Stimulated activated CD4-positive, alpha-beta T cell treated with anti-CD3 and anti-CD28 coated beads, Interleukin-2, amount 100 ng/mL, for 24 hours (primary cell): ENCODE results near the gene IMMP2L.
"Not testable (repeated sequence)": the region's sequence is repeated elsewhere in the genome, so short reads cannot be mapped to it uniquely, and the experiment has no call there.

ENCODE experiments used
- DNase-seq, 2 donors: peaks; one replicate each; pipeline ENCODE4 v3.0.0-alpha.2; 2020

Gene IMMP2L

DNA sequence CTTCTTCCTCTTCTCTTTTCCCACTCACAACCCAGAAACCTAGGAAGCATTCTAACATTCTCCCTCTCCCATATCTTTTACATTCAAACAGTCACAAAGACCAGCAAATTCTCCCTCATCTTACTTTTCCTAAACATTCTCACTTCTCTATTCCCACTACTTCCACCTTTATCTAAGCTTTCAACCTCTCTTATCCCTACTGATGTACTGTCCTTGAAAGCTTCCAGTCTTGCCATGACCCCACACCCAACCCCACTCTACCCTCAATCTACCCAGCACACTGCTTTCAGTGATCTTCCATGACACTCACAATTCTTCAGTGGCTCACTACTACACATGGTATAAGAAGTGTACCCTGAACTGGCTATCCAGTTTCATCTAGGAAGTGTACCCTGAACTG, 5.3 kb downstream of the IMMP2L start:
- no peak for DNase-seq

DNA sequence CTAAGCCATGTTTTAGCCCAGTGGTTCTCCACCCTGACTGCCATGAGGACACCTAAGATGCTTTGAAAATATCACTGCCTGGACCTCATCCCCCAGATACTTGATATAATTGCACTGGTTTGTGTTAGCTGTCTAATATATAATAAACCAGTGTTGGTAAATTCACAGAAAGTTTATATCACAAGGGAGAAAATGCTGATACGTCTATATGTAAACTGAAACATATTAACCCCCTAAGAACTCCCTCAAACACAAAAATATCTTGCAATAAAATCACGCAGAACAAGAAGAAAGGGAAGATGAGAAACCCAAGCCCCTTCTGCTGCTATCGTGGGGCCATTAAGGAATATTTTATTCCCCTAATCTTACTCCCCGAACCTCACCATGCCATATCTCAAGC, 8.2 kb downstream of the IMMP2L start:
- no peak for DNase-seq

DNA sequence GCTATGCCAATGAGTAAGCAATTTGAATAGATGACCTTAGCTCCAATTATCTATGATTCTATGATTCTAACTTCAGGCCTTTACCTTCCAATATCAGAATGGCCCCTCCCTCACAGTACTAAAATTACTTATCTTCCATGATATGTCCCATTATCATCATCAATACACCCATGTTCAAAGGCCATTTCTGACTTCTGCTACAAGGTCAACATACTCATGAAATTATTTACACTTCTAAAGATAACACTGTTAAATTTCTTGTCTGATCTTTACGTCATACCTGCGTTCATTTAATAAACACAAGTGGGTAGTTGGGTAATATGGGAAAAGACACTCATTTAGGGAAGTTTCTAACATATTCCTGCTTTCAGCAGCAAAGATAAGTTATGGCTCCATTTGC, 21.2 kb downstream of the IMMP2L start:
- no peak for DNase-seq

DNA sequence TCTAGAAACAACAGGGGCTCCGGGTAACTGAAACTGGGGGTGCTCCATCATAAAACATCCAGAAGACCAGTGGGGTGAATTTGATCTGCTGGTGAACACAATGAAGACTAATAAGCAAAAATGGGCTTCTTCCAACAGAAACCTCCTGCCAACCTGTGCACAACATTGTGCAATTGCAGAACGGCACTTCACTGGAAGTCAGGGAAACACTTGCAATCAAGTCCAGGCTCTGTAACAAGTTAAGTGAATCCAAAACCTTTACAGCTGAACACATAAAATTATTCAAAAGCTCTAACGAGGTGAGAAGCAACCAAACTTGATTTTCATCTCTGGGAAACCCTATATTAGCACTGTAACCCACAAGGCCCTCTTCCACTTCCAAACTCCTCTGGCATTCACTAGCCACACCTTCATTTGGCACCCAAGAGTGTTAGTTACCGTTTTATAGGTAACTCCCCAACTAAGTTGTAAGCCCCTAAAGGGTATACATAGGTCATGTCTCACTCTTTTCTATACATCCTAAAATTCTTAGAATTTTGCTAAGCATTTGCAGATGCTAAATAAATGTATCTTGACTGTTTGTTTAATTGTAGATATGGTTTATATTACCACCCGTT, 22.0 kb downstream of the IMMP2L start:
- no peak for DNase-seq

DNA sequence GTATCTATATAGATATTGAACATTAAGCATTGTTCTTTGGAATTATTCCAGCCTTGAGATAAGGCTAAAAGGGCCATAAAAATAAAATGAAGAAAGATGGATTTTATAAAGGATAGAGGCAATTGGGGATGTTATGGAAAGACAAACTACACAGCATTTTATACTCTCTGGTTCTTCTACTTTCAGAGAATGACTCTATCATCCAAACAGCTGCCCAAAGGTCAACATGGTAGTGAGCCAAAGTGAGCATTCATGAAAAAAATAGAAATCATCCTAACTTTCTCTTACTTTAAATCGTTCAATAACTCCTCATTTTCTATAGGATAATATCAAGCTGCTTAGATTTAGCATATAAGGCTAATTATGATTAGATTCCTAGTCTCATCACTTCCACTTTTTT, 25.2 kb downstream of the IMMP2L start:
- DNase-seq = no peak

DNA sequence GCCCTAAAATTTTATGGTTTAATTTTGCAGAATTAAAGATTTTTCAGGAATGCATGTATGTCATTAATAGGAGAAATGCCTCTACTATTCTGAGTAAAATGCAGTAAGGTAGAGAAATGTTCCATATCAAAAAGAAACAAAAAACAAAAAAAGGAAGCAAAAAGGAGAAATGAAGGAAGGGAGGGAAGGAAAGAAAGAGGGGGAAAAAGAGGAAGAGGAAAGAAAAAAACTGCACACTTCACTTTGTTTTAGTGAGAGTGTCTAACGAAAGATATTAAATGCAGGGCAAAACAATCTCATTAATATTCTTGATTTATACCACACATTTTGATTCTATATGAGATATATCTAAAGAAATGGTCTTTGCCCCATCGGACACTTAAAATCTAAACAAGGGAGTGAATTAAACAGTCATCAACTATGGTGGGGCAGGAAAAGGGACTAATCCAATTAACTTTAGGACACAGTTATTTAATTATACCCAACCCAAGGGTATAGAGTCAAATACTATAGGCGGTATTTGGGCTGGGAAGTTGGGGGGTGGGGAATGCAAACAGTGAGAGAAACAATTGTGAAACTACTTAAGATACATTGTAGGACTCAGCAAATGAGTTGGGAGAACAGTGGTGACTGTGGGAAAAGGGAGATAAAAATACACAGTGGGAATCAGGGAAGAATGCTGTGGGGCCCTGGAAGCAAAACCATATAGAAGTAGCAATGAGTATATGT, 27.0 kb downstream of the IMMP2L start:
- DNase-seq = no peak

DNA sequence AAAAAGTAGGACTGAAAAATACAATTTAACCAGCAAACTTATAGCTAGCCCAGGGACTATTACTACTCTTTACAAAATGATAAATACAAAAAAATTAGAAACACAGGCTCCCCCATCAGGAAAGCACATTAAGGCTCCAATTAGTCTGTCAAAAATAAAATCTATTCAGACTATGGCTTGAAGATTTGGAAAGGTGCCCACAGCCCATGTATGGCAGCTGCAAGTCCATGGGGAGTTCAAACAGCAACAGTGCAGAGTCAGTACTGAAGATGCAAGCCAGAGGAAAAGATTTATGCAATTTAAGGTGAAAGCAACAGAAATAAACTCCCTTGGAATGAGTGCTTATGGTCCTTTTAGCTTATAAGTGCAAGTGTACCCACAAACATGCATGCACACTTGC, 29.7 kb downstream of the IMMP2L start:
- no peak for DNase-seq

DNA sequence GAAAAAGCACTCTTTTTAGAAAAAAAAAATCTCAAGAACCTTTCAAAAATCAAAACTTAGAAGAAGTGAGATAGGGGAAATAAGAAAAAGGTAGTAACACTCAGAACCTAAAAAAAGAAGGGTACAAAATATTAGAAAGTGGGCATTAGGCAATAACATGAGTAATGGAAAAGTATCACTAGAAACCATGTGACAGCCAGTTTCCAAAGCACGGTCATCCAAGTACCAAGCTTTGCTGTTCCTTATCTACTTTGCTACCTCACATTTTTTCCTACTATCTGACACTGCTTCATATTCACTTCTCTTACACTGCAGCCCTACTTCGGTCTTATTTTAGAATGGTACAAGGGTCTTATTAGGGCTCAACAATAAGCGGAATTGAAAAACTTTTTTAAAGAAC, 30.3 kb downstream of the IMMP2L start:
- no peak for DNase-seq

DNA sequence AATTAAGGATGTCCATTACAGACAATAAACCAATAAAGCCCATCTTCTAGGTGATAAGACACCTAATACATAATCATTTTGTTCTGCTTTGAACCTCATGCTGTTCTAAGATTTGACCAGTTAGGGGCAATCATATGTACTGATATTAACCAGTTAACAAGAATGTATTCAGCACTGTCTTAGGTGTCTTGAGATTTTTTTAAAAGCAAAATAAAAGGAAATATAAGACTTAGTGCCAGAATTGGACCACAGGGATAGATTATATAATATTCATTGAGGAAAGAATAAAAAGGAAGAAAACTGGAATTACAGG, 32.0 kb downstream of the IMMP2L start:
- no peak for DNase-seq

DNA sequence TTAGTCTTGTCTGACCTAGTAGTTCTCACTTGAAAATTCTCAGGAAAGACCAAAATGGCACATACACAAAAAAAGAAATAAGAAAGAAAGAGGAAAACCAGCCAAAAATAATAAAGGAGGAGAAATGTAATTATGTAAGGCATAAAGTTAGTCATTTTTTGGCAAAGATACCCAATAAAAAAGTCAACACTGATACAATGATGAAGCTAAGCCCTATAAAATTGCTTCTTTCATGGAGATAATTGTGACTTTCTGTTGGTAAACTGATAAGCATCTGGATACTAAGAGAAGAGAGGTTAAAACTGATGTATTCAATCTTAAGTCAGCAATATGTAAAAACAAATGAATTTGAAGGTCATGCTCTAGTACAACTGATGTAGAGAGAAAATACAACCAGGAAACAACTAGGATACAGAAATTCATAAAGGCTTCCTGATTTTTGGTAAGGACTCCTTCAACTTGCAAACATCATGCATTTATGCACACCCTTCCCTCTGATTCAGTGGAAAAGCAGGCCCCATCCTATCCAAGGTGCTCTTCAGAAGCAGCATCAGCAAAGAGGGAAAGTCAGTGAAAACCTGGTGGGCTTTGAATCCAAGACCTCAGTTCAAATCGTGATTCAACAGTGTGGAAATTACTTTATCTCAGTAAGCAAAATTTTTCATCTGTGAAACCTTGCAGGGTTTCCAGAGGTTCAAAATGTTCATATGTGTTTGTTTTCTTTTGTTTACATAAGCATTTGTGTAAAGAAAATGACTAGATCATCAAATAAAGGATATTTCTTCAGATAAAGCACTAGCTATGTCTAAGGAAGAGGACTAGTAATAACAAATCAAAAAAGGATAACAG, 32.6 kb downstream of the IMMP2L start:
- DNase-seq = no peak

DNA sequence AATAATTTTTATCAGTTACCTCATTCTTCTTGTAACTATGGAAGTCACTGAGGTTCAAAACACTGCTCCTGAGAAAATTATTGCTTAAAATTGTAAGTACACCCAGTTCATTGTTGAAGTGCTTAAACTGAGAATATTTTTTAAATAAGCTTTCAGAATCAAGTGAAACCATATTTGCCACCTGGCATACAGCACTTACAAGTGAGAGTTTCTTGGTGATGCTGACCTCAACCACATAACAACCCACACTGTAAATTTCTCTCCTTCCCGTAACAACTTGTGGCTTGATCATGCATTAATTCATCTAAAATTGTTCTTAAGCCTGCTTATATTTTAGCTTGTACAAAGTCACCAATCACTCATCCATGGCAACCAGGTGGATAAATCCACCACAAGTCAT, 34.0 kb downstream of the IMMP2L start:
- no peak for DNase-seq

DNA sequence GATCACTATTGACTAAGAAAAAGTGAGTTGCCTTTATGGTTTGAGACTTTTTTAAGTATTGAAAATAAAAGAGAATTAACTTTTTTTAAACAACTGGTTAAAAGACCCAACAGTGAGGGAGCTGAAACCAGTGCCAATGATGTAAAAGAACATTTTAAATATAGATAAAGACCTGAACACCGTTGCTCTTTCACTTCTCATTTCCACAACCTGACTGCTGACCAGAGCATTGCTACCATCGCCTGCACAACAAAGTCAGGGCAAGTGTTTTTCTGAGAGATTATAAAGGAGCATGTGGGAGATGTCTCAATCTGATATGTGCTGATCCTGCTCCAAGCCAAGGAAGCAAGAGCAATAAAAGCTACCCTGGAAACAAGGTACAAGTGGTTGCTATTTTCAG, 34.7 kb downstream of the IMMP2L start:
- DNase-seq = no peak

DNA sequence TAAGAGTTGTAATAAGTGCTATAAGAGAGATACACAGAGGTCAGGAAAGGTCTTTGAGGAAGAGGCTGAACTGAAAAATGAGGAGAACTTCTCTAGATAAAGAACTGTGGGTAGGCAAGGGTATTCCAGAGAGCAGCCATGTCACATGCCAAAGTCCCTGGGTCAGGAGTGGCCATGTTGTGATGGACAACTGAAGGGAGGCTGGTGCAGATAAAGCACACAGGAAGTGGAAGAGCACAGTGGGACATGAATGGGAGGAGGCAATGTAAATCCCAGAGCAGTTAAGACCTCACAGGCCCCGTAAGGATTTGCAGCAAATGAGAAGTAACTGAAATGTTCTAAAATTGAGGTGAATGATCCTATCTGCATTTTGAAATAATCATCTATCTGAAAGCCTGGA, 37.2 kb downstream of the IMMP2L start:
- no peak for DNase-seq

DNA sequence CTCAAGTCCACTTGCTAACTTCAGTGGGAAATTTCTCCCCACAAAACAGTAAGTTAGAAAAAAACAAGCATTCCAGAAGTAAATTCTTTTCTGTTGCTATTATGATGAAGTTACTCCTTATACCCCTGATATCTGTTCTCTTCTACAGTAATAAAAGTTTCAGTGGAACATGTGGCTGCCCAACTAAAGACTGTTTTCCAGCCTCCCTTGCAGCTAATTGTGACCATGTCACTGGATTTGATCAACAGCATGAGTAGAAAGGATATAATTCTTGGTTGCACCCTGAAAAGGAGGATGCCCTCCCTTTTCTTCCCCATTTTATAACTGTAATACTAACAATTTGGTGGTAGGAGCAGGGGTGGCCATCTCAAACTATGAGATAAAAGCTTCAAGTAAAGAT, 40.6 kb downstream of the IMMP2L start:
- no peak for DNase-seq

DNA sequence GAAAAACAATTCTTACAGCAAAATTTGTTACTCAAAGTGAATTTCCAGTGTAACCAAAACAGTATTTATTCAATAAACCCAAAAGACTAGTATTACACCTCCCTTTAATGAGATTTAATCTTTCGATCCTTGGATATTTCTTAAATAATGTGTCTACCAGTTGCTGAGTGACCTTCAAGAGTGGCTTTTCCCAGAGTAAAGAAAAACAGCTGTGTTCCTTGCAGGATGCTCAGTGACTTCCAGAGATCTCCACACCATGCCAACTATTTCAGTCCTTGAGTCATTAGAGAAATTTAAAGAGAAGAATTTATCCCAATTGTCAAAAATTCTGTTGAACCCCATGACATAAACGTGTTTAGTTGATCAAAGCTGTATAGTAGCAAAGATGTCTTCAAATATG, 44.0 kb downstream of the IMMP2L start:
- DNase-seq = no peak

DNA sequence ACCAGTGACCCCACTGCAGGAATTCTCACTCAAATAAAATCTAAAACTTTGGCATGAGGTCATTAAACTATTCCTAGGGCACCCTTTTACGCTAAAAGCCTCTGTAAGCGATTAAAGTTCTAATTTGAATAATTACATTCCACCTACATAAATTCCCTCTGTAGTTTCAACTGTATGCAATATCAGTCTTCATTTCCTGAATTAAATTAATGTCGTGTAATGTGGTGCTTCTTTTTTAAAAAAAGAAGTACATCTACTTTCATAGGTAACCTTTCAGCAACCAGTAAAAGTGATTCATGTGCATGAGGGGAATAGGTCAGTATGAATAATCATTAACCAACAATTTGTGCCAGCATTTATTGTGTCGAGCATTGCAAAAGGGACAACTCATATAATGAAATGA, 44.7 kb downstream of the IMMP2L start:
- no peak for DNase-seq

DNA sequence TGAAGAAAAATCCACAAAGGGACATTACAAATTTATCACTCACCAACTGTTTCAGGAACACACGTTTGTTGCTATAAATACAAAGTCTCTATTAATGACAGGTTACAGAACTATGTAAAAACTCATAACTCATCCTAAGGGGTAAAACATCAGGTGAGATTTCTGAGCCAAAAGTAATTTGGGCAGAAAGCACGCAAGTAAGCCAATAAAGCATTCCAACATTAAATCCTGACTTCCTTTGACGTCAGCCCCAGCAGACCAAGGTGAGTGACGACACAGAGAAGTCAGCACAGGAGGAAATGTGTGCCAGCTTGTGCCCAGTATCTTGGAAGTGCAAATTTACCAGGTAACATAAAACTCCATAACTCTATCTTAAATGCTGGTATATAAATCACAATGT, 45.7 kb downstream of the IMMP2L start:
- DNase-seq = no peak

DNA sequence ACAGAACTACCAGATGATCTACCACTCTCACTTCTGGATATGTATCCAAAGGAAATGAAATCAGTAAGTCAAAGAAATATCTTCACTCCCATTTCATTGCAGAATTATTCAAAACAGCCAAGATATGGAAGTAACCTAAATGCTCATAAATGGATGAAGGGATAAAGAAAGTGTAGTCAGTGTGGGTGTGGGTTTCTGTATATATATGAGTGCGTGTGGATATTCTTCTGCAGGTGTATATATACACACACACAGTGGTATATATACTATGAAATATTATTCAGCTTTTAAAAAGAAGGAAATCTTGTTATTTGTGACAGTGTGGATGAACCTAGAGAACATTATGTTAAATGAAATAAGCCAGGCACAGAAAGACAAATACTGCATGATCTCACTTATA, 48.7 kb downstream of the IMMP2L start:
- DNase-seq = no peak

DNA sequence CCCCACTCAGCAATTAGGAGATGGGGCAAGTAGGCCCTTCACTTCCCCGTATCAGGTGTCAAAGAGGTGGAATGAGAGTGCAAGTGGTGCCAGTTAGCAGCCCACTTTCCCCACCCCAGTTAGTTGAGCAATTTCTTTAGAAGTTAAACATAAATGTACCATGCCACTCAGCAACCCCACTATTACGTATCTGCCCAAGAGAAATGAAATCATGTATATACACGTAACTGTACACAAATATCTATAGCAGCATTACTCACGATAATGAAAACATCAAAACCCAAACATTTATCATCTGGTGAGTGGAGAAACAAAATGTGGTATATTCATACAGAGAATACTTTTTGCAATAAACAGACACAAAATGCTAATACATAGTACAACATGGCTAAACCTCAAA, 50.4 kb downstream of the IMMP2L start:
- DNase-seq = no peak

DNA sequence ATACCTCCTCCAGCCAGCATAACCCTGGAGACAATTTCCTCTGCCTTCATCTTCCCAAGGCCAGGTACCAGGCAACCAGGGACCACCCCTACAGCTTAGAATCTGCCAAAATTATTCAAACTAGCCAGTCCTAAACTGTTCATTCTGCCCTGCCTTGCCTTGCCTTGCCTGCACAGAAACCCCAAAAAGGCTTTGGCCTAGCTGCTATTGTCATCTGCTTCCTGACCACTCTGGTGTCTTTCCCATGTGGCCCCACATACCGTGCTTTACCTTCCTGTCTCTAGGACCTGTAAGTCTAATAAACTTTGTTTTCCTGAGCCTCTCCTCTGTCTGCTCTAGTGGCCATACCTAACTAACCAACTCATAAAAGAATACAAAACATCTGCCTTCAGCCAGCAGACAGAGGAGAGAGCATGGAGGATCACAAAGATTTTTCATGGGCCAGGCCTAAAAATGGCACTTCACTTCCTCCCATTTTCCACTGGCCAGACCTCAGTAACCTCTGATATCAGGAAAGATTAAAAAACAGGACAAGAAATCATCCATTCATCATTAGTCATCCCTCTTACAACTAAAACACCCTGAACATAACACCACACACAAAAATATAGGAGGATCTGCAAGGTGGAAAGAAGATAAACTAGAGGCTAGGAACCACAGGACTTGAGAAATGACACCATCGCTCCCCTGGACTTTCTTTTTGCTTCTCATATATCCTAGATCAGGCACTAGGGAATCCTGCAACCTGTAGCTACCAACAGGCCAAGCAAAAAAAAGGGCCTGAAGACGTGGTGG, 51.5 kb downstream of the IMMP2L start:
- DNase-seq = no peak

DNA sequence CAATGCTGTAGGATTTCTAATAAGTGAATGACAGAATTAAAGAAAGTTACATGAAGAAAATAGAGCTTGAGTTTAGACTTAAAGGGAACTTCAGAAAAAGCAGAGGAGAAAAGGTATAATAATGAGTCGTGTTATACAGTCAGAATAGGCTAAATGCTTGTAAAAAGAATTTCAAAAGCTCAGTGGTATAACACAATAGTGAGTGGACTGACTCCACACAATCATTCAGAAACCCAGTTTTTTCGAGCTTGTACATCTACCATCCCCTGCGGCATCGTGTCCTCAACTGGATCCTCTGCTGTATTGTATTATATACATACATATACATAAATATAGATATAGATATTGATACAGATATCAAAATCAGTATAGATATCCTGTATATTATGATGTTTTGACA, 52.2 kb downstream of the IMMP2L start:
- DNase-seq = no peak

DNA sequence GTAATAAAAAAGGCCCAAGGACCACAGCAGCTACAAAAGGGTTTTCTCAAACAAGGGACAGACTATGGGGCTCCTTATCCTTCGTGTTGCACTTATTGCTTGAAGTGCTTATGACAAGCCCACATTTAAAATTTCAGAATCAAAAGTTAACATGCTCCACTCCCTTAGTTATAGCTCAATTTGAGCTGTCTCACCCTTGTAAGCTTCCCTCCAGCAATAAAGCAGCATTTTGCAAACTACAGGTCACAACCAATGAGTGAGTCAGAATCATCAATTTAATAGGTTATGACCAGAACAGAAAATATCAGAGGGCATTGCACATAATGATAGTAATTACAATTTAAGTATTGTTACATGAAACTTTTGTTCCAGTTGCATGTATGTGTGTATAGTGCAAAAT, 53.0 kb downstream of the IMMP2L start:
- no peak for DNase-seq

DNA sequence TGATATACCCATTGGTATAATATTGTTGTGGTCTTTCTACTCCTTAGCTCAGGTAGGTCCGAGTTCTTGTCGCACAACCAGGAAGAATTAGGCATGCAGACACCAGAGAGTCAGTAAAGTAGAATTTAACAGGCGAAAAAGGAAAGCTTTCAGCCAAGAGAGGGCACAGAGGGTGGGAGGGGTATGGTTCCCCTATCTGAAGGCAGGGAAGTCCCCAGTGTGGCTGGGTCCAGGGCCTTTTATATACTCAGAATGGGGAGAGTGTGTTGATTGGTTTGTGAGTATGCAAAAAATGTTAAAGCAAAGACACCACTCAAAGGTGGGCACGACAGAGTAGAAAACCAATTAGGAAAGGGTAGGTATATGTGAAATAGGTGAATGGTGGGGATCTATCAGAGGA, 53.9 kb downstream of the IMMP2L start:
- DNase-seq = no peak

DNA sequence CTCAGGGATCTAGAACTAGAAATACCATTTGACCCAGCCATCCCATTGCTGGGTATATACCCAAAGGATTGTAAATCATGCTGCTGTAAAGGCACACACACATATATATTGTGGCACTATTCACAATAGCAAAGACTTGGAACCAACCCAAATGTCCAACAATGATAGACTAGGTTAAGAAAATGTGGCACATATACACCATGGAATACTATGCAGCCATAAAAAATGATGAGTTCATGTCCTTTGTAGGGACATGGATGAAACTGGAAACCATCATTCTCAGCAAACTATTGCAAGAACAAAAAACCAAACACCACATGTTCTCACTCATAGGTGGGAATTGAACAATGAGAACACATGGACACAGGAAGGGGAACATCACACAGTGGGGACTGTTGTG, 56.9 kb downstream of the IMMP2L start:
- DNase-seq = not testable (repeated sequence)
